HL-60/S4 (cell line): ENCODE data around the gene NKX3-2.

Experiments used
- in situ Hi-C: fragments of 300-500 bp; cut with MboI; formaldehyde crosslinking; loops from 2 replicates; pipeline ENCODE4 v1.14.3; 2022; ENCODE audit warnings: low sequenced_read_pairs

Gene NKX3-2

DNA sequence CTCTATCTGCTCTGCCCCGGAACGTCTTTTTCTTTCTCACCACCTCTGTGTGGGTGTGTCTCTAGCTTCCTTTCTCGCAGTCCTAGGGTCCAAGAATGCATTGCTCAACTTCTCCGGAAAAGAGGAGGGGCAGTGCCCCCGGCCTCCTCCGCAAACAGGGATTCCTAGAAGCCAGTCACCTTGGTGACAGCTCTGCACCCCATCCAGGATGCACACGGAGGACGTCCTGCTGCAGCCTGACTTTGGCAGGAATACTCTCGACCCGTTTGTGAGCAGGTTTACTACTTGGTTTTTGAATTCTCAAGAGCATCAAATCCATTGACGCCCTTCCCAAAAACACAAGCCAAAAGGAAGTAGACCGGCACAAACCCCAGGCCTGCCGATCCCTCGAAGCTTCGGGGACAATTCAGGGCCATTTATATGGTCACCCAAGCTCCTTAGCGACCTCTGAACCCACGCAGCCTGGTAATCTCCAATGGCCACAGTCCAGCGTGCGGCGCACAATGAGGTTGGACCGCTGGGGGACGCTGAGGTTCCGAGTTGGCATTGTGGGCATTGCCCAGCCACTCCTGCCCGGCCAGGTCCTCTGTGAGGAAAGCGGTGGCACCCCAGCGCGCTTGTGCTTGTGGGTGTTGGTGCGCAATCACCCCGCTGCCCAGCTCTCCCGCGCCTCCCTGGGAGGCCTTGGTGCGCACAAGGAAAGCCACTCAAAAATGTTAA, 9.8 kb downstream of the NKX3-2 start:
- in situ Hi-C loops: no loop called here

DNA sequence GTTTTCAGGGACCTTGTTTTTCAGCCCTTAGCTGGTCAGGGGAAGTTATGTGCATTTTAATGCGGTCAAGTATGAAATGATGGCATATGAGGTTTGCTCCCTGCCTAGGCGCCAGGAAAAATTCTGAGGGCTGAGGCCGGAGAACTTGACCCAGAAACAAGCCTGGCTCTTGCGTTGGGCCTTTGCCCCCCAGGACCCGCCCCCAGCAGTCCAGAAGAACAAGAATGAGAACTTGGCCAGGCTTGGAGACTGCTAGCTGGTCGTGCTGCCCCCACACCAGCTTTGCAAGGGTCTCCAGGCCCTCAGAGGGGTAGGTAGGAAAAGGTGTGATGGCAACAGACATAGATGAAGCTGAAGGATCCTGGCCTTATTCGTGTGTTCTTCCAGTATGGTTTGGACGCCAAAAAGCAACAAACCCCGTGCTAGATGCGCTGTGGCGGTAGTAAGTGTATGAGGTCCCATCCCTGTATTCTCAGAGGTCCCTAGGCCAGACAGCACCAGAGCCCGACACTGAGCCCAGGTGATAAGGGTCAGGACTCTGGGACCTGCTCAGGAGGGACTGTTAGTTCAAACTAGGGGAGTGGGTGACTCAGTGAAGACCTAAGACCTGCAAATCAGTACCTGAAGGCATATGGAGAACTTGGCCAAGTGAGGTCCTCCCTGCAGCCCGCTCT, 10.5 kb downstream of the NKX3-2 start:
- in situ Hi-C loops: no loop called here

GRCh38 chr4:13531625-13531998, 12.7 kb downstream of the NKX3-2 start:
- in situ Hi-C loops: no loop called here

GRCh38 chr4:13530823-13531624, 13.3 kb downstream of the NKX3-2 start:
- in situ Hi-C loops: no loop called here

DNA sequence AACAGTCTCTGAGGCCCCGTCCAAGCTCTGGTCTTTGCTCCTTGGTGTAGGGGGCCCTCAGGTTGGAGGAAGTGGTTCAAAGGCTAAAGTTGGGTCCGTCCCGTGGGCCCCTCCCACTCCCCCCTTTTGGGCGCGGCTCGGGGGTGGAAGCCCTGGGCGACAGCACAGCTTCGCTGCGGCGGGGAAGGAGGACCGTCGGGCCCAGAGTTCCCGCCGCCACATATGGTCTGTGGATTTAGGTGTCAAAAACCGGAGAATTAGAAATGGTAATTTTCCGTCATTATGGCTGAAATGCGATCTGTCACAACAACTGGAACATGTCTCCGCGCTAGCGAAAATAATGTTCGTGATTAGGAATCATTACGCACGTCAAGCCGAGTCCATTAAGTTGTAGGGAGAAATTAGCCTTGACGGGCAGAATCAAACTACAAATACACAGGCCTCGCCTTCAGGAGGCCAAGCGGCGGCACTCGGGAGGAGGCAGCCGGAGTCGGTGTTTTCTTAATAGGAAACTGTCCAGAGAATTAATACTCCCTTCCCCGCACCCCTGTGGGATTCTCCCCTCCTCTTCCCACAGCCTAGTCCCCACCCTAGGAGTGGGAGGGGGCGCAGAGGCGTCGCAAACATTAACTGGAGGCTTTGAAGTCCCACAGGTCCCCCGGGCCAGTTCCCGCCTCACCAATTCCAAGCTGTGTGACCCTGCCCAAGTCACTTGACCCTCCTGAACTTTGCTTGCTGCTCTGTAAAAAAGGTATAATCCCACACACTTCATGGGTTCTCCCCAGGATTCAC, 15.0 kb downstream of the NKX3-2 start:
- in situ Hi-C loops: no loop called here

DNA sequence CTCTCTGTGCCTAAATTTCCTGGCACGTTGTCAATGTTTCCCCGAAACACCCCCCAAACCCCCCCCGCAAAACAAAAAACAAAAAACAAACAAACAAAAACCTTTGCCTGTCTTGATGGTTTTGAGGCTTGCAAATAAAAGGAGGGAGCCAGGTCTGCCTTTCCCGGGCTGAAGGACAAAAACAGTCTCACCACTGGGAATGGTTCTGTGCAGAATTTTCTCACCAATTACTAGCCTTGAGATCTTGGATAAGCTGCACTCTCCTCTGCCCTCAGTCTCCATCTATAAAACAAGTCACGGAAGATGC, 15.5 kb downstream of the NKX3-2 start:
- in situ Hi-C loops: no loop called here

- in situ Hi-C loops: no loop called here
These were observed 16.1 kb downstream of the NKX3-2 start for GRCh38 chr4:13527981-13528820.

GRCh38 chr4:13527192-13527980, 16.9 kb downstream of the NKX3-2 start:
- in situ Hi-C loops: no loop called here

- in situ Hi-C loops: no loop called here
These were observed 17.6 kb downstream of the NKX3-2 start for GRCh38 chr4:13526658-13527057.

DNA sequence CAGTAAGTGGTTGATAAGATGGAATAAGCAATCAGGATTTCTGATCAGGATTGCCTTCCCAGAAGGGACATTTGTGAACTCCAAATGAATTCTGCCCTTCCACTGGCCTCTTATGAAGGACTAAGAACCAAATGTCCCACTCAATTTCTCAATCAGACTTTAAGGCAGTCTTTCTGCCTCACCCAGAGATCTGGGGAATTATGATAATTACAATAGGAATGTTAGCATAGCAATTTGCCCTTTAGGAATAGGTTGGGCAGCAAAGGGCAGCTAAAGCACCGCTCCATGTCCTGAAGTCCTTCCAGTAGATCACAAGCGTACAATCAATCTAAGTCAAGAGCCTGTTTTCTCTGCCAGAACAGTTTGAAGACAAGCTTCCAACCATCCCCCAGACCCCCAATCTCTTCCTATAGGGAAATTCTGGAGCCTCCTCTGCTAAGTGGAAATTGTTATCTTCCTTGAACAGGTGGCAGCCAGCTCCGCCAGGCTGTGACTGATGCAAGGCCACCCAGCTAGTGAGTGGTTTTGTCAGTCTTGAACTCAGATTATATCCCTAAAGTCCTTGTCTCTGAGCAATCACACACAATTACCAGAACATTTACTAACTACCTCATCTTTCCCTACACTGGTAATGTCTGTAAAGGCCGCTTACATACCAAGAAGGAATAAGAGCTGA, 18.6 kb downstream of the NKX3-2 start:
- in situ Hi-C loops: no loop called here

- in situ Hi-C loops: no loop called here
These were observed 19.6 kb downstream of the NKX3-2 start for GRCh38 chr4:13524504-13525243.

DNA sequence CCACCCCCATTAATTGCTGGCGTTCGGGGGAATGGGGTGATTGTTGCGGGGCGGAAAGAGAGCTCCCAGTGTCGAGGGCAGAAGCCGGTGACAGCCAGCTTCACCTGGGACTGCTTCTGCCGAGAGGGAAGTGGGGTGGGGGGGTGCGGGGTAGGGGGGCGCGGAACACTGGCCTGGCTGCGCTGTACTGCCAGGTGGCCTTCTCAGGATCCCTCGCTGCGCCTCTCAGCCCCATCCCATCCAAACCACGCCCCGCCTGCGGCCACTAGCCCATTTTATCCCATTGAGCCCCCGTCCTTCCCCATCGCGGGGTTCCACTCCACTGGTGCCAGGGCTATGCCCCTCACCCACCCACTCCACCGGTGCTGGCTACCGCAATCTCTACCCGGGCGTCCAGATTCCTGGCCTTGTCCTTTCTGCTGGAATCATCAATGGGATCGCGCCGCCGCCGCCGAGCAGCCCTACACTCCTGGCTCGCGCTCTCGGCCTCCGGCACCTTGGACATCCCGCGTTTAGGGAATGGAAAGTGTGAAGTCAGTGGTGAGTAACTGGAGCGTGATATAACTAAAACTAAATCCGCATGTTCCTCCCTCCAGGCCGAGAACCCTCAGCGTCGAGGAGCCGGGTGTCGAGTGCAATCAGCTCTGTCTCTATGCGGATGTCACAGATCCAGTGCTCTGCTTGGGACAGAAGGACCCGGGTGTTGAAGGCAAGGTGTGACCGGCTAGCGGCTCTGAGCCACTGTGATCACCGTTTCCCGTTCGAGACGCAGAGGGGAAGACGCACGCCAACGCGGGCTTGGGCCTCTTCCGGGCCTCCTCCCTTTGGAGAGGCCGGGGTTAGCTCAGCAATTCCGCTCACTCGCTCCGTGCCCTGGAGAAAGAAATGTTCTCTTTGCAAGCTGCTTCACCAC, 20.5 kb downstream of the NKX3-2 start:
- in situ Hi-C loops: no loop called here

DNA sequence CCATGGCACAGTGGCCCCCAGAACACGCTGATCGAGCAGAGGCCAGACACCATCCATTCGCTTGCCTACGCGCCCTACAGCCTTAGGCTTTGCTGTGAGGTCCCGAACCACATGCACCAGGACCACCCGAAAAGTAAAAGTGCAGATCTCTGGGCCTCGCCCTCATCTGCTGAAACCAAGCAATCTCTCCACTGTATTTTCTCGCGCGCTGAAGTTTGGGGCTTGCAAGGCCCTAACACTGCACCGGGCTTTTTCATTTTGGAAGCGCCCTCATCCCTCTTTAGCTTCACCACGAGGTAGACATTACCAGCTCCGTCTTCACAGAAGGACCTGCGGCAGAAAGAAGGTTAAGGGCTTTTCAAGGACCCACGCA, 21.2 kb downstream of the NKX3-2 start:
- in situ Hi-C loops: no loop called here

DNA sequence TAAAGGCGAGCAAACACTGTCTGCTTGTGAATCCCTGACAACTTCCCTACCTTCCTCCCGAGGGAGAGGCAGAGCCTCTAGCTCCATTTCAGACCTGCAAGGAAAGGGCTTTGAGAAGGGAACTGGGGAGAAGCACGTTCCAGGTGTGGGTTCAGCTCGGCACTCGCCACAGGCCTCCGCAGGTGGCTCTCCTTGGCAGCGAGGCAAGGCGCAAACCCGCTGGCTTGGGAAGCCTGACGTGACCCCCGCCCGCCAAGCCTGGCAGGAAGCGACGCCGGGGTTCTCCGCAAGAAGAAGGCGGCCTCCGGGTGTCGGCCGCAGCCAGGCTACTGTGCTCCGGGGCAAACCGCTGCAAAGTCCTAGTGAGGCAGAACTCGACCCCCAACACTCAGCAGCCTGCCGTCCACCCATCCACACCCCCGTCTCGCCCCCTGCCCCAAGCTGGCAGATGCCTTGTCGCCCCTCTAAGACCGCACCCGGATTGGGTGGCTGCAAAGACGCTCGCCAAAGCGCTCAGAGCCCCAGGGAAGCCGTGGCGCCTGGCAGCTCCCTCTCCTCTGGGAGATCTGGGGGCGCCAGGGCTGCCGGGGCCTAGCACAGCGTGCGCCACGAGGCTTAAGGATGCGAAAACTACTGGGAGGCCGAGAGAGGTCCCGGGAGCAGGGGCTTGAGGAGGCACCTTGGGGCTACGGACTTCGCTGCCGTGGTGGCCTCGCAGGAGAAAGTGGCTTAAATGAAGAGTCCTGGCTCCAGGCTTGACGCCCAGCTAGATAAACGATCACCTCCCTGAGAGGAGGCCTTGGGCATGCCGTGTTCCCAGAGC, 21.8 kb downstream of the NKX3-2 start:
- in situ Hi-C loops: no loop called here

DNA sequence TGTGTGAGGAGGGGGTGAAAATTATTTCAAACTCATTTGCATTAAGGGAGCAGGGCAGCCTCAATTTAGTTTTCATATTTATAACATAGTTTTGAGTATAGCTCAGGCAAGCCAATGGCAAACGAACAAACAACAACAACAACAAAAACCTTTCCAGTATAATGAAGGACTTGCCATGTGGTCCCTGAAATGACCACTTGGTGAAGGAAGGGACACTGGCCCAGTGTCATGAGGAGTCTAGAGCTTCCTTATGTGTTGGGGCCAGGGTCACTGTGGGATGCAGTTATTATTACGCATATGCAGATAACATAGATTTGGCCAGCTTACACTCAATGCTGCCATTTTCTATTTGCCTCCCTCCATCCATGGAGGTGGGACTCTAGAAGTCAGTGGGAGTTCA, 23.3 kb downstream of the NKX3-2 start:
- in situ Hi-C loops: no loop called here

DNA sequence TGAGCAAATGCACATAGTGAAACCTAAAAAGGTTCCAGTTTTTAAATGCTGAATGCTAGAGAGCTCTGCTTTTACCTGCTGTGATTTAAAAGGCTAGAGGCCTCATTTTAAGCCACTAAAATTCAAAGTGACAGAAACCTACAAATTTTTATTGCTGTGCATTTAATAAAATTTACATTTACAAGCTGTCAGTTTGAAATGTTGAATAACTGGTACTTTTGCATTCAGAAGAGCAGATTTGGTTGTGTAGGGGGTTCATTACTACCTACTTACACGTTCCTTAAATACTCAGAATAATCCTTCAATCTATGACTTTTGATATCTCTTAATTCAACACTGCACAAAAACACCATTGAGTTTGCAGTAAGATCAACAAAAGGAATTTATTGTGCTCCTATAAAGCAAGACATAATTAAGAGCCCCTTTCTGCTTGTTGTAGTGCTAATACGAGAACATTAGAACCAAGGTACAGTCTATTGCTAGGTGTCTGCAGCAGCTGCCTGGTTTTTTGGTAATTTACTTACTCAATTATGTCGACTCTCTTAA, 27.9 kb downstream of the NKX3-2 start:
- in situ Hi-C loops: no loop called here
